MV-4-11 (cell line): ENCODE data around the gene OGFOD3.
A peak's percentile ranks its signal among the peaks of the same experiment; 100 is the strongest.
"Not testable (repeated sequence)": the region's sequence is repeated elsewhere in the genome, so short reads cannot be mapped to it uniquely, and the experiment has no call there.

Experiments used
- DNase-seq: peaks from one replicate; lab custom pipeline; 2025; lab: John Stamatoyannopoulos, UW

Gene OGFOD3, protein sequence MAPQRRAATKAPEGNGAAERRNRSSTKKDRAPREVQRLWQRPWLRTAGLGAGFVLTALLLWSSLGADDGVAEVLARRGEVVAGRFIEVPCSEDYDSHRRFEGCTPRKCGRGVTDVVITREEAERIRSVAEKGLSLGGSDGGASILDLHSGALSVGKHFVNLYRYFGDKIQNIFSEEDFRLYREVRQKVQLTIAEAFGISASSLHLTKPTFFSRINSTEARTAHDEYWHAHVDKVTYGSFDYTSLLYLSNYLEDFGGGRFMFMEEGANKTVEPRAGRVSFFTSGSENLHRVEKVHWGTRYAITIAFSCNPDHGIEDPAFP

DNA sequence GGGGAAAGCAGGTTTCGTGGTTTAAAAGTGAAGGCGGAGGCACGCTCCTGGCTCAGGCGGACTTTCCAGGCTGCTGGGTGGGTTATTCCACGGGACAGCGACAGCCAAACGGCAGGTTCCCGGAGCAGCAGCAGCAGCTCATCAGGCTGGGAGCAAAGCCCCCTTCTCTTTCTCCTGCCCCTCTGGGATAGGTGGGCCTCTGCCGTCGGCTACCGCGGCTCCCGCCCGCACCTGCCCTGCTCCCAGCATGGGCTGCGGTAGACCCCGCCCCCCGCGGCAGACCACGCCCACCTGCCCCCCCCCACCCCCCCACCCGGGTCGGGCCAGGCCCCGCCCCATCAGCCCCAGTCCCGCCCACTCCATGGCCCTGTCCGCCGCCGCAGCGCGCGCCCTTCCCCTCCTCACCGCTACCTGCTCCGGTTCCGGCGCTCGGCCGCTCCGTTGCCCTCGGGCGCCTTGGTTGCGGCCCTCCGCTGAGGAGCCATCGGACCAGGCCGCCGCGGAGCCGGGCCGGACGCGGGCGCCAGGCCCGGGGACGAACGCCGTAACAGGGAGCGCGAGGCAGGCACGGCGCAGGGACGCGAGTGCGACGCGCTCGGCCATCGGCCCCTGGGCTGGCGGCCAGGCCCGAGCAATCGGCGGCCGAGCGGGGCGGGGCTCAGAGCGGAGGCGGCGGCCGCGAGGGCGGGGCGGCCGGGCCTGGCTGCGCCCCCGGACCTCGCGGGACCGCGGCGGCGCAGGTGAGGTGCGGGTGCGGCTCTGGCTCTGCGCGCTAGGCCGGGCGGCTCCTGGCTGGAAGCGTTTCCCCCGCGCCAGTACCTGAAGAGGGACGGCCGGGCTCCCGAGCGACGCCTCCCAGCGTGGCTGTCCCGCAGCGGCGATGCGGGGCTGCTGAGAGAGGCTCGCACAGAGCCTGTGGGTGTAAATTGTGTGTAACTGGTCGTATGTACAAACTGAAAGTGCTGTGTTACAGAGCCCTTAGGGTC is at the start of gene OGFOD3, which contains the start of gene HEXD:
OGFOD3 (minus strand) TSS at position 586 of the 986 bp plus-strand sequence; CDS start at position 485, 101 bp downstream.
HEXD (plus strand) TSS at position 347 of the 986 bp plus-strand sequence. CDS start 1,453 bp downstream, outside the sequence.
- peak; percentile 61 for DNase-seq

DNA sequence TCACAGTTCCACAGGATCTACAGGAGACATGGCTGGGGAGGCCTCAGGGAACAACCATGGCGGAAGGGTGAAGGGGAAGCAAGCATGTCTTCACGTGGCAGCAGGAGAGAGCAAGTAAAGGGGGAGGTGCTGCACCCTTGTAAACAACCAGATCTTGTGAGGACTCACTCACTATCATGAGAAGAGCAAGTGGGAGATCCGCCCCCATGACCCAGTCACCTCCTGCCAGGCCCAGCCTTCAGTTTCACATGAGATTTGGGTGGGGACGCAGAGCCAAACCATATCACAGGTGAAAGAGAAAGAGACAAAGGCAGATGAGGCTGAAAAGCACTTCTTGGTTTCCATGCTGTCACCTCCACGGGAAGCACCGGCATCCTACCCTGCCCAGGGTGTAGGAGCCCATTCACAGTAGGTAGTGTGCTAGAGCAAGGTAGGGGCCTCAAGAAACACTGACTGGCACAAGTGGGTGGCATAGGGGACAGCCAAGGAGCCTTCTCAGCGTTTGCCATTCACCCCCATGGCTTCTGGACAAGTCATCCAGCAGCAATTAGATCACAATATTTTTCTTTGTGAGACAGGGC is 46.7 kb upstream of the OGFOD3 start:
- DNase-seq = no peak

DNA sequence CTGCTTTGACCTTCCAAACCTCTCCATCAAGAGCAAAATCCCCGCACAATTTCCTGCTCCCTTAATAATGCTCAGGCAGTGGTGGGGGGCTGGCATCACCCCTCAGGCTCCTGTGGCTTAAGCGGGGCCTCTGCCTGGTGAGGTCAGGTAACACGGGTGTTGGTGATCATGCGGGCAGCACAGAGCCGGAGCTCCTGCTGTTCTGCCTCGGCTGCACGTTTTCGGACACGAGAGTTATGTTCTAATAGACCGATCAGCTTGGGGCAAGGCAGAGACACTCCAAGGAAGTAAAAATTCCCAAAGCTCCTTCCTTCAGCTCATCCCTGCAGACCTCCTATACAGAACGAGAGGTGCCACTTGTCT is 46.2 kb upstream of the OGFOD3 start:
- DNase-seq = no peak

DNA sequence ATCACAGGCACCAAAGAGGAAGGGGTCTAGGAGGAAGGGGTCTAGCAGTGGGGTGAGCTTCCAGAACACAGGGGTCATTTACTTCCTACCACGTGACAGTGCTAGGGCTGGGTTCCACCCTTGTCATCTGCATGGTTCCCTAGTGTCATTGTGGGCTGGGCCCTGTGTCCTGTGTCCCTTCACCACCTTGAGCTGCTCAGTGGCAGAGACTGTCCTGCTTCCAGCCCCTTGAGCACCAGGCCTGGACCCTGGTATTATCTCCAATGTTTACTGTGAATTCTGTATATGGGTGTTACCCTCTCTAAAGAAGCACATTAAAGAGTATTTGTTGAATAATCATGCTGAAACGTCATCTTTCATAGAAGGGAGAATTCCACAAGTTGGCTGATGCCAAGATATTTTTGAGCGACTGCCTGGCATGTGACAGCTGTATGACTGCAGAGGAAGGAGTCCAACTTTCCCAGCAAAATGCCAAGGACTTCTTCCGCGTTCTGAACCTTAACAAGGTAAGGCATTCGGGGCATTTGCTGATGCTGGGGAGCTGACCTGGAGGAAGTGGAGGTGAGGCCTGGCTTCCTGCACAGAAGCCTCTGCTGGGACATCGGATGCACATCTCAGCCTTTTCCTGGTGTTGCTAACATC is 45.7 kb upstream of the OGFOD3 start:
- no peak for DNase-seq

DNA sequence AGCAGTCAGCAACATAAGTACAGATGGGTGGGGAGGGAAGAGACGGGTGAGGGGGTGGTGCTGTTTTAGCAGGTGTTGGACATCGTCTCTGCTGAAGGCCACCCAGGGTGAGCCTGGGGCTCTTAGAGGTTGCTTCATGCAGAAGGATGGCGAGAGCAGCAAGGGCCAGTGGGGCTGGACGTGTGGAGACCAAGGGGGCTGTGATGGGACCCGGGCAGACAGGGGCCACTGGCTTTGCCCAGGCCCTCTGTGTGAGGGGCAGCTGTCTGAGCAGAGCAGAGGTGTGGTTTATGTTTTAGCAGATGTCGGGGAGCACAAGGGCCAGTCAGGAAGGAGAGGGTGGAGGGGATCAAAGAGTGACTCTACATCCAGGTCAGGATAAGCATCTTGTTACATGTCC is 45.0 kb upstream of the OGFOD3 start:
- DNase-seq = no peak

DNA sequence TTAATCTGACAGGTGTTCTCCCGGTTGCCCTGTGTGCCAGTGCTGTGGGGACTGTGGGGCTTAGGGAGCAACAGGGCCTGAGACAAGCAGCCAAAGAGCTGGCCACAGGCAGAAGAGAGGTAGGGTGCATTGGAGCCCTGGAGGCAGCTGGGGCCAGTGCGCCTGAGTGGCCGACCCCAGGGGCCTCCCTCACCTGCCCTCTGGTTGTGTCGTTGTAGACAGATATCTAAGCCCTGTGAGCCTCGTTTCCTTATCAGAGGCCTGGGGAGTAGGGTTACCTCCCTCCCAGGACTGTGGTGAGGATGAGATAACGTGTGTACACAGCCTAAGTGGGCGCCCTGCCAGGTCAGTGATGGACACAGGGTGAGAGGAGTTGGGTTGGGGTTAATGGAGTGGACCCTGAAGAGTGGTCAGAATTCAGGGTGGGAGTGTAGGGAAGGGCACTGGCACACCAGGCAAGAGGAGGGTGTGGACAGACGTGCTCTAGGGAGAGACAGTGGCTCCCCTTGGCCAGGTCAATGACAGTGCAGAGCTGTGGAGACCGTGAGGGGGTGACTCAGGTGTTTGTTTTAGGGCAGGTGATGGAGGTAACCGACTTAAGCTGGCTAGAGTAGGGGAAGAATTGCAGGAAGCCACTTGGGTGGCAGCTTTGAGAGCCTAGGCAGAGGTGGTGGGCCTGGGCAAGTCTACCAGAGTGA is 43.6 kb upstream of the OGFOD3 start:
- DNase-seq = no peak

DNA sequence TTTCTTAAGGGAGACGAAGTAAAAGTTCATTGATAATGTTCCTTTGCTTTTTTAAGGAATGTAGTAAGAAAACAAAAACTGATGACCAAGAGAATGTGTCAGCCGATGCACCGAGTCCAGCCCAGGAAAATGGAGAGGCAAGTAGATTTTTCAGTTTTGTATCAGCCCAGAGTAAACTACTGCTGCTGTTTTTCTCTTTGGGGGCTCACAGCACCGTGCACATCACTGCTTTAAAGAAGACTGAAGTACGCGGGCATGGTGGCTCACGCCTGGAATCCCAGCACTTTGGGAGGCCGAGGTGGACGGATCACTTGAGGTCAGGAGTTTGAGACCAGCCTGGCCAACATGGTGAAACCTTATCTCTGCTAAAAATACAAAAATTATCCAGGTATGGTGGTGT is 41.5 kb upstream of the OGFOD3 start:
- DNase-seq = not testable (repeated sequence)

DNA sequence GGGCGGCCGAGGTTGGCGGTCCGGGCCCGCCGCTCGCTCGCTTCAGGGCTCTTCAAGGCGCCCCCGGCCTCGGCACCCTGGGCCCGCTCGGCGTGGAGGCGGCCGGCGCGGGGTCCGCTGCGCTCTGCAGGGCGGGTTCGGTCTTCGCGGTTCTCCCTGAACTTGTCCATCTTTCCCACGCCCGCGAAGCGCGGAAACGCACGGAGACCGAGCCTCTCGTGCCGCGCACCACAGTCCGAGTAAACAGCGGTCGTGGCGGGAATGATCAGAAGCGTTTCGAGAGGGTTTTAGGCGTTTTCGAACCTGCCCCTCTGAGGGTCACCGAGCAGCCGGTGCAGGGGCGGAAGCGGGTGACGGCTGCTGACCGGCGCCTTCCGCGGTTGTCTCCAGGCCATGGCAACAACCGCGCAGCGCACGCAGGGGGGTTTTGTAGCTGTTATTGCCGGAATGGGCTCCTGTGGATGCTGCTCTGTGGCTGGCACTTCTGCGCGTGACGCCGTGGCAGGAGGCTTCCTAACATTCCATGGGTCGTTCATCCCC is 40.6 kb upstream of the OGFOD3 start:
- no peak for DNase-seq

DNA sequence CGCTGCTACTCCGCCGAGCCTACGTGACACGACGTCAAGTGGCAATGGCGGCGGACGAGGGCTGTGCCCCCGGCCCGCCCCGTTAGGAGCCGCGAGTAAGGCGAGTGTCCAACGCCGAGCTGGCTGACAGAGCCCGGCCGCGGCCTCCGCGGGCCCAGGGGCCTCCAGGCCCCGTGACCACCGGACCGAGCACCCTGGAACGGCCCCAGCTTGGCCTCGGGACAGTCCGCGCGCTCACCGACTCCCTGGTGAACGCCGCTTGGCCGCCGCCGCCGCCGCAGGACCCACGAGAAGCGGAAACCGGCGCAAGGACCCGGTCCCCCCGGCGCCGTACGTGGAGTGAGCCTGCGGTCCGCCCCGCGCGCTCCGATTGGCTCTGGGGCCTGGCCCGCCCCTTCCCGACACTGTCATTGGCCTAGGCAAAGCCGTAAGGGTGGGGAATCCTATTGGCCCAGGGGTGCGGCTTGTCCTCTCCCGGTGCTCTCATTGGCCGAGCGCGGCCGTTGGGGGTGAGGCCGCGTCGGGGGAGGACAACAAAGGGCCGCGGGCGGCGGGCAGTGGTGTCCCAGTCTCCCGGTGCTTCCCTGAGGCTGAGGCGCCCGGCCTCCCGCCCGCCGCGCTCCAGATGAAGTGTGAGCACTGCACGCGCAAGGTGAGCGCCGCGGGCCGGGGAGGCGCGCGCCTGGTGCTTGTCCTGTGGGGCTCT is 39.9 kb upstream of the OGFOD3 start, which contains the start of gene NARF:
NARF (plus strand) TSS at position 563 of the 706 bp plus-strand sequence; CDS start at position 626, 63 bp downstream.
- DNase-seq = peak; percentile 97

GRCh38 chr17:82457929-82458178 is 39.5 kb upstream of the OGFOD3 start:
- DNase-seq = peak; percentile 92

- peak; percentile 66 for DNase-seq
Observed at GRCh38 chr17:82457073-82457928, 38.9 kb upstream of the OGFOD3 start.

DNA sequence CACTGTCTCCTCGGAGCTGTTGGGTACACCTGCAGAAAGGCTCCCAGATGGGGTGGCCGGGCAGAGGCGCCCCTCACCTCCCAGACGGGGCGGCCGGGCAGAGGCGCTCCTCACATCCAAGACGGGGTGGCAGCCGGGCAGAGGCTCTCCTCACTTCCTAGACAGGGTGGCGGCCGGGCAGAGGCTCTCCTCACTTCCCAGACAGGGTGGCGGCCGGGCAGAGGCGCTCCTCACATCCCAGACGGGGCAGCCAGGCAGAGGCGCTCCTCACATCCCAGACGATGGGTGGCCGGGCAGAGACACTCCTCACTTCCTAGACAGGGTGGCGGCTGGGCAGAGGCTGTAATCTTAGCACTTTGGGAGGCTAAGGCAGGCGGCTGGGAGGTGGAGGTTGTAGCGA is 35.3 kb upstream of the OGFOD3 start:
- not testable (repeated sequence) for DNase-seq

DNA sequence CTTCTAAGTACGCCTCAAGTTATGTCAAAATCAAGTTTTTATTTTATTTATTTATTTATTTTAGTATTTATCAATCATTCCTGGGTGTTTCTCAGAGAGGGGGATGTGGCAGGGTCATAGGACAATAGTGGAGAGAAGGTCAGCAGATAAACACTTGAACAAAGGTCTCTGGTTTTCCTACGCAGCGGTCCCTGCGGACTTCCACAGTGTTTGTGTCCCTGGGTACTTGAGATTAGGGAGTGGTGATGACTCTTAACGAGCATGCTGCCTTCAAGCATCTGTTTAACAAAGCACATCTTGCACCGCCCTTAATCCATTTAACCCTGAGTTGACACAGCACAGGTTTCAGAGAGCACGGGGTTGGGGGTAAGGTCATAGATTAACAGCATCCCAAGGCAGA is 34.8 kb upstream of the OGFOD3 start:
- DNase-seq = not testable (repeated sequence)

- no peak for DNase-seq
Observed at GRCh38 chr17:82452162-82452561, 33.8 kb upstream of the OGFOD3 start.

- DNase-seq = peak; percentile 94
Observed at GRCh38 chr17:82450357-82451106, 32.1 kb upstream of the OGFOD3 start, which contains the start of gene CYBC1. CYBC1 (minus strand) TSS chr17:82450752; CDS start chr17:82449254, 1,498 bp downstream.

GRCh38 chr17:82449883-82450356 is 31.5 kb upstream of the OGFOD3 start:
- no peak for DNase-seq

DNA sequence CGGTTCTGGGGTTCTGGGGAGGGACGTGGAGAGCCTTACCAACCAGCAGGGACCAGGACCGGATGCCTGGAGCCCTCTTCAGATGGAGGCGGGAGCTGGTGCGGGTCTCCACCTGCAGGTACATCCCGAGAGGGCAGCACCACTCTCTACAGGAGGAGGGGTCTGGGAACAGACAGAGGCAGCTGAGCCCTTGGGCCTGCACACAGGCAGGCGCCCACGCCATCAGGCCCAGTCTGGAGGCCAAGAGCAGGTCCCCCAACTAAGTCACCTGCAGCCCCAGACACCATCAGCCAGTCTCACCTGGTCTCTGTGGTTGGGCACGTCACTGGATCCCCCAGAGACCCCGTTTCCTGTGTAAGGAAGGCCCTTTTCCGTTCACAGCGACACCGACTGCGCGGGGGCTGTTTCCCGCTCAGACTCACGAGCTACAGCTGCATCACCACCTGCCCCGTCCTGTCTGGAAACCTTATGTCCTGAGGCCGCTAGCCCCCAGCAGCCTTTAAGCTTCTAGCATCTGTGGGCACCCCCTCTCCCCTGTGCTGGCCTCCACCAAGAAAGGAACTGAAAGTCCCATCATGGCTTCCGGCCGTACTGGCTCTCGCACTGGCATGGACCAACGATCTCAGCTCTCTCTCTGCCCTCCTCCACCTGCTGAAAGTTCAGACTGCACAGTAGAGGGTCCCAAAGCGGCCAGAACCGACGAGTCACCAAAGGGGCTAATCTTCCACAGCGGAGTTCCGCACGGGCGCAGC is 30.9 kb upstream of the OGFOD3 start:
- peak; percentile 83 for DNase-seq

DNA sequence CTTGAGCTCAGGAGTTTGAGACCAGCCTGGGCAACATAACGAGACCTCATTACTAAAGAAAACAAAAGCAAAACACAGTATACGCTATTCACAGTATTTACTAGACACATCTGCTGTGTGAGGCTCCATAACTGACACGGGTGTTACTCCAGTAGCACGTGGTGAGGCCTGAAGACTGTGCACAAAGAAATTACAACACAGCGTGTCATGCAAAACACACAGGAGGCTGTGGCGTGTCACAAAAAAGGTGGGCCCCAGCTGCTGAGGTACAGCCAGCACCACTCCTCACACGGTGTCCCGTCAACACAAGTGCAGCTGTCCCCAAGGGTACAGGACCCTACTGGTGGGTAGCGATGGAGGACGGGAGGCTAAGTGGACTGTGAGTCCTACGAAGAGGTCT is 29.5 kb upstream of the OGFOD3 start:
- no peak for DNase-seq
